Breast epithelium (tissue), 3 donors: ENCODE data around the gene CFAP54.

Experiments used
- POLR2A ChIP-seq: fragments of 450-650 bp; IDR thresholded peaks from one replicate; pipeline ENCODE4 v1.6.1; 2016; ENCODE audit warnings: antibody characterized with exemption, mild to moderate bottlenecking, moderate library complexity
- POLR2AphosphoS5 ChIP-seq, 3 donors: sonication (generic); formaldehyde crosslinking; IDR thresholded peaks; one replicate each; pipeline ENCODE4 v1.6.1; 2017; ENCODE audit warnings: antibody characterized with exemption in 3 of 3
- TF ChIP-seq, protein P1 (sequence below), 3 donors: fragments of 450-650 bp; IDR thresholded peaks; one replicate each; pipeline ENCODE4 v1.5.1; 2016 to 2017; ENCODE audit warnings: antibody characterized with exemption in 3 of 3, mild to moderate bottlenecking in 3 of 3, moderate library complexity in 3 of 3

DNA sequence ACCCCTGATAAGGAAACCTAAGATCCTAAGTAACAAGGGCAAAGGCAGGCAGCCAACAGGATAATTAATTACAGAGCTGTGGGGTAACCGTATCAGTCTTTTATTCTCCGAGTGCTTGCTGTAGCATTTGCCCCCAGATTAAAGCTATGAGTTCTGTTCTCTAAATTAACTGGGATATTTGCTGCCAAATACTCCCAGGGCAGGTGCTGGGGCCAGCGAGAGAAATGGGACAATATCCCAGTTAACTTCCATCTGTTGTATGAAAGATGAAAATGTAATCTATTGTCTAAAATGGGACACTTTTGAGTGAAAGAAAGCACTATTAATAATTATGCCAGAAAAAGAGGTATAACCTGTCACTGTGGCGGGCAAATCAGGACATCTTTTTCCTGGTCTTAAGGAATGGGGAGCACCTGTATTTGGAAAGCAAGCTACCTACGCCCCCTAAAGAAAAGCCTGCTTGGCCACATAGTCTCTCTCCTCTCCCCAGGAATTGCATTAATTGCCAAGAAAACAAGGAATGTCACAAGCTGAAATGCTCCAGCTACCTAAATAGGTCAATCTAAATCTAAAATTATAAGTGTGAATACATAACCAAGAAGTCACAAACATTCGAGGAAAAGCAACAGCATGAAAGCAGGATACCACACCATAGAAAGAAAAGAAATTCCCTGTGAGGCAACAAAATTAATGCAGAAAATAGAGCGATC is 26.7 kb upstream of the CFAP54 start:
- TF ChIP-seq, protein P1, sequence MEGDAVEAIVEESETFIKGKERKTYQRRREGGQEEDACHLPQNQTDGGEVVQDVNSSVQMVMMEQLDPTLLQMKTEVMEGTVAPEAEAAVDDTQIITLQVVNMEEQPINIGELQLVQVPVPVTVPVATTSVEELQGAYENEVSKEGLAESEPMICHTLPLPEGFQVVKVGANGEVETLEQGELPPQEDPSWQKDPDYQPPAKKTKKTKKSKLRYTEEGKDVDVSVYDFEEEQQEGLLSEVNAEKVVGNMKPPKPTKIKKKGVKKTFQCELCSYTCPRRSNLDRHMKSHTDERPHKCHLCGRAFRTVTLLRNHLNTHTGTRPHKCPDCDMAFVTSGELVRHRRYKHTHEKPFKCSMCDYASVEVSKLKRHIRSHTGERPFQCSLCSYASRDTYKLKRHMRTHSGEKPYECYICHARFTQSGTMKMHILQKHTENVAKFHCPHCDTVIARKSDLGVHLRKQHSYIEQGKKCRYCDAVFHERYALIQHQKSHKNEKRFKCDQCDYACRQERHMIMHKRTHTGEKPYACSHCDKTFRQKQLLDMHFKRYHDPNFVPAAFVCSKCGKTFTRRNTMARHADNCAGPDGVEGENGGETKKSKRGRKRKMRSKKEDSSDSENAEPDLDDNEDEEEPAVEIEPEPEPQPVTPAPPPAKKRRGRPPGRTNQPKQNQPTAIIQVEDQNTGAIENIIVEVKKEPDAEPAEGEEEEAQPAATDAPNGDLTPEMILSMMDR (IDR thresholded peaks at IDR 0.05): no peak
- TF ChIP-seq POLR2A (no peak), POLR2AphosphoS5 (IDR thresholded peaks at IDR 0.05) (no peak)
